Stimulated activated CD4-positive, alpha-beta T cell treated with anti-CD3 and anti-CD28 coated beads, Interleukin-2, amount 100 ng/mL, for 4 hours (primary cell): ENCODE measurements around the gene CENPE.

ENCODE experiments used
- DNase-seq: peaks from one replicate; pipeline ENCODE4 v3.0.0-alpha.2; 2020; ENCODE audit warnings: low read depth

CENPE gene

DNA sequence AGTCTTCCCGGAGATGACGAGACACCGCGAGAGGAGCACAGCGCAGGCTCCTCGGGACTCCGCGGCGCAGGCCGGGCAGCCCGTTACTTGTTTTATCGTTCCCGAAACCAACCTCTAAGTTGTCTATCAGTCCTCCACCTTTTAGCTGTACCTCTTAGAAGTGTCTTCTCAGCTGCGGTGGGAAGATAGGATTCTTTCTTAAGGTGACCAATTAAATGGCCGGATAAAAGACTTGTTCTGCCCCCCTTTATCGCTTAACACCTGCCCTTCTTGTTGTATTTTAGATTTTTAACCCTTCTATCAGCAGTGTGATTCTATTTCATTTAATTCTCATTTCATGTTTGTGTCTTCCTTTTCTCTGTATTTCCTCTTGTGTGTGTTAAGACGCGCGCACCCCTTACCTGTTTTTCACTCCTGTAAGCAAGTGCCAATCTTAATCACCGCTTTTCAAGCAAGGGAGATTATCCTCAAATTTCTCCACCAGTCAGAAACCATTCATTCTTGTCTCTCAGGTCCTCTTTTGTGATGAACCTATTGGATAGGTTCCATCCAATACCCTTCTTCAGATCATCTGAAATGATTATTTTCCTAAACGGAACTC lies 121.3 kb downstream of the CENPE start, which contains the start of gene SLC9B2:
Gene SLC9B2, minus strand, starts transcription at position 15 of the 601 bp plus-strand sequence. CDS start 9,211 bp downstream, outside the sequence.
- peak; percentile 42 for DNase-seq

DNA sequence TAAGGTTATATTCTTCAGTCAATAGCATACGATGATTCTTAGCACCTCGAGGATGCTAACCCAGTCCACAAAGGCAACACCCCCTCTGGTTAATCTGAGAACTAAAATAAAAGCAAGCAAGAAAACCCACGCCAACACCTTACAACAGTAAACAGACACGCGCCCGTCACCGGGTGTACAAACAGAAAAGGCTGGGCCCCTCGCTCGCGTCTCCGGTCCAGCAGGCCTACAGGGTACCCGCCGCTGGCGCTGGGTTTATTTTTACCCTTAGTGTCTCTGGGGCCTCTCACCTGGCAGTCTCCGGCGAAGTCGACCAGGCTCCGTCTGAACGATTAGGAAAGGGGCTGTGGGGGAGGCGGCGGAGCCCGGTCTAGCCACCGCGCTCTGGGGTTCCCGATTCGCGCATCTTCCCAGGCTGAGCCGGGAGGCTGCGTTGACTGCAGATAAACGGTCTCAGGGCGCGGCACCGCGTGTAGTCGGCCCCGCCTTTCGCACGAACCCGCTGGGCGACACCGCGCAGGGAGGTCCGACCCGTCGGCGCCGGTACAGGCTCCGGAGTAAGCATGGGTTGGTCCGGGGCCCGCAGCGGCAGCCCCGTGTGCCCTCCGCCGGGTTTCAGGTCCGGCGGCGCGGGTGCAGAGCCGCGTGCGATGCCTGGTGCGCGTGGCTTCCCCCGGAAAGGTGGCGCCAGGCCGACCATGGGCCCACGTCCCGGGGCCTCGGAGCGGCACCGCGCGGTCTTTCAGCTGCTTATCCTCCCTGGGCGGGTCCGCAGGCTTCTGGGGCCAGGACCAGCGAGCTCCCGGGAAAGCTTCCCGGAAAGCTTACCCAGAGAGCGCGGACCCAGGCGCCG lies 122.0 kb downstream of the CENPE start:
- peak; percentile 52 for DNase-seq

DNA sequence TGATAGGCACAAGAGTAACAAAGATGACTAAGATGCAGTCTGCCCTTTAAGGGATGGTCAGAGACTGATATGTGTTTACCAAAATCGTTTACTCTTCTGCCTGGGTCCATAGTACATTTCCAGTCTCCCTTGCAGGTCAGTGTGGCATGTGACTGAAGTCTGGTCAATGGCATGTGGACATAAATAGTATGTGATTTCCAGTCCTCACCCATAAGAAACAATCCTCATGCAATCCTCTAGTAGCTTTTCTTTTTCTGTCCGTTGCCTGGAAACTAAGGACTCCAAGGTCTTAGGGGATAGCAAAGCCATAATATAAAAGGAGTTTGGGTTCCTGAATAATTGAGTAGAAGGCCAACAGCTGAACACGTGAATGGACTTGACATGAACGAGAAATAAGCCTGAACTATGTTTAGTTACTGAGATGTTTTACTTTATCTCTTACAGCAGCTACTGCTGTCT lies 122.7 kb downstream of the CENPE start:
- no peak for DNase-seq

DNA sequence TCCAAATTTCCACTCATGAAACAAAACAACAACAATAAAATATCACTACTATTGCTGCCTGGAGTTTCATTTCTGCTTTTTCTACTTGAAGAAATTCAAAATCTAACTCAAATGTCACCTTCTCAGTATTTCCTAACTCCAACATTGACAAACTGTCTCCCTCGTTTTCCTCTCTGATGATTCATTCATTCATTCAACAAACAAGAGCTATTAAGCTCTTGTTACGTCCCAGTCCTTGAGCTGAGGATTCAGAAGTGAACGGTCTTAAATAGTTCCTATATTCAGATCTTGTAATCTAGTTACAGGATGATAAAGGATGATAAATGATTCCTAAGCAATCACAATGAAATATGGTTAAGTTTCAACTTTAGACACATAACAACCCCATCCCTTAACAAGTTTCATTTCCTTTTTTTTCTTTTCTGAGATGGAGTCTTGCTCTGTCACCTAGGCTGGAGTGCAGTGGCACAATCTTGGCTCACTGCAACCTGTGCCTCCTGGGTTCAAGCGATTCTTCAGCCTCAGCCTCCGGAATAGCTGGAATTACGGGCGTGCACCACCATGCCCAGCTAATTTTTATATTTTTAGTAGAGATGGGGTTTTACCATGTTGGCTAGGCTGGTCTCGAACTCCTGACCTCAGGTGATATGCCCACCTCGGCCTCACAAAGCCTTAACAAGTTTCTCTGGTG lies 123.3 kb downstream of the CENPE start:
- DNase-seq = no peak

DNA sequence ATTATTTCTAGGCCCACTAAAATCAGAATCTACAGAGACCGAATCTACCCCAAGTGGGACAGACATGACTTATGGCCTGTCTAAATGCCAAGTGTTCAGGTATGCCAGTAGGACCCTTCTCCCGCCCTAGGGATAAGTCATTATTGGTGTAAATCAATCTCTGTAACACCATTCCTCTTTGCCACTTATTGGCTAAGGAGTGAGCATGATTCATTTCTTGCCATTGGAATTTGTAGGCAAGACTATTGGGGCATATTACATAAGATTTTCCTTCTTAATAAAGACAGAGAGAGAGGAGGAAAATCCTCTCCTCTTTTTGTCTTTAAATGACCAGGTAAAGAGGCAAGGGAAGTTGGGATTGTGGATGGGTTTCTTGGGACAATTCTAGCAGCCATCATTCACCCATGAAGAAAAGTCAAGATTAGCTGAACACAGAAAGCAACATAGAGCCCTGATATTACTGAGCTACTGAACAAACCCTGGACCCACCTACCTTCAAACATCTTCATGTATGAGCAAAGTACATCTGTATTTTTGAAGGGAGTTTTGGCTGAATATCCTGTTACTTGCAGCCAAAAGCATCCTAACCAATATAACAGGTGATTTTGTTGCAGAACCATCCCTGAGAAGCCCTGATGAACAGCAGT lies 124.2 kb downstream of the CENPE start:
- DNase-seq = no peak

DNA sequence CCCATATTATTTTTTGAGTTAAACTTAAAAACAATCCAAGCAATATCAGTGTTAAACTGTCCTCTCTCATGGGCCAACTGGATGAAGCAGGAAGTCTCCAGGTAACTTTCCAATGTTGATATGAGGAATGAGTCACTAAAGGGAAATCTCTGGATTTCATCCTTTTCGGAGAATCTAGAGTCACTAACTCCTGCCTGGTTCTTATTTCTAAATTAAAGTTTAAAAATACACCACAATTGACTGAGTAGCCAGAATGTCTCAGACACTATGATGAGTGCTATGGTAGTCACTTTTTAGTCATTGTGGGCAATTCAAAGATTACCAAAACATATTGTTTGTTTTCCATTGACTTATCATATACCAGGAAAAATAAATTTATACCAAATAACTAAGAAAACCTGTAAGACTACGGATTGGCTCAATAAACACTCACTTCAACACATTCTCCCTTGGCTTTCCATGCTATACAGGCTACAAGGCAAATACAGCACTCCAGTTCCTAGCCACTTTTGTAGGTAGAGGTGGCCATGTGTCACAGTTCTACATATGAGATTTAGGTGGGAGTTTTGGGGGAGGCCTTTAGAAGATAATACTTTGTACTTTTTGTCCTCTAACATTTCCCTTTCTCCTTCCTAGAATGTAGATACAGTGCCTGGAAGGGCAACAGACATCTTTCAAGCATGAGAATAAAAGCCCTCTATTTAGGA lies 130.1 kb downstream of the CENPE start:
- no peak for DNase-seq

DNA sequence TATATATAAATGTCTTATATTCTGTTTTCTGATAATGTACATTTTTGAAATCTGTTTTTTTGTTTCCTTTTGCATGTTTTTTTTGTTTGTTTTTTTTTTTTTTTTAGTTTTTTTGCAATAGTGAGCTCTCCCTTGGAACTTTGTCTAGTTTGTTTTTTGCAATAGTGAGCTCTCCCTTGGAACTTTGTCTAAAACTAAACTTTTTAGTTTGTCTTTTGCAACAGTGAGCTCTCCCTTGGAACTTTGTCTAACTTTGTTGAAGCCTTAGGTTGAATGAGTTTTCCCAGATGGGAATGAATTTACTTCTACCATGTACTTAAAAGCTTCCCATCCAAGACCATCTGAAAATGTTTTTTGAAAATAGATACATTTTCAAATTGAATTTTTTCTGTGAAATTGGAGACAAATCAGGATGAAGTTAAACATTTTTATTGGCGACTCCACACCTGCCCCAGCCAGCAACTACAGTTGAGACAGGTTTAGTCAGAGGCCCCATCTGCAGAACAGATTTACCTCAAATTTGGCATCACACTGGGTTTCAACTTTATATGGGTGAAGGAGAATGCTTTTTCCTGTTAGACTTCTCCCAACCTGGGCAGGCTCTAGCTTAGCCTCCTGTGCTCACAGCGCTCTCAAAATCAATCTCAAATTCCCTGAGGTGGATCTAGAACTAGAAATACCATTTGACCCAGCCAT lies 137.5 kb downstream of the CENPE start:
- no peak for DNase-seq
